ENCODE measurements around the gene ADGRG6. TPM values are rescaled to one million over a fixed set of nuclear protein-coding genes. Genes with fewer than 3 reads are reported as not detected.

Gene ADGRG6
- total and polyA plus RNA-seq, 2 donors (not counting 1 experiment from before 2014, with no cell fraction given) = 49.9 to 67.2 TPM

DNA sequence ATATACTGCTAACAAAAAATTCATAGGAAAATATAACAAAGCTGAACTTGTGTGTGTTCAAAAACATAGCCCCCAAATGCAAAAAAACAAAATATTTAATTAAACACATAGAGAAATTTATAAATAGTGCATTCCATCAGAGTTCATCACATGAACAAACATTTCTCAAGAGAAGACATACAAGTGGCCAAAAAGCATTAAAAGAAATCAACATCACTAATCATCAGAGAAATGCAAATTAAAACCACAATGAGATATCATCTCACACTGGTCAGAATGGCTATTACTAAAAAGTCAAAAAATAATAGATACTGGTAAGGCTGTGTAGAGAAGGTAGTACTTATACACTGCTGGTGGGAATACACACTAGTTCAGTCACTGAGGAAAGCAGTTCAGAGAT, 39.6 kb upstream of the ADGRG6 start:
- no peaks in the 10 kb centered on the region for H3K27me3 ChIP-seq (ENCODE audit: control insufficient read depth, insufficient read depth, low read length)
- no peaks in the 10 kb centered on the region for H4K20me1 ChIP-seq (ENCODE audit: control insufficient read depth, extremely low read depth, insufficient read depth, low read length)
- no peak overlapping the region for H3K9ac ChIP-seq (ENCODE audit: insufficient read depth, low read length)
- no peak overlapping the region for H3K27ac ChIP-seq (ENCODE audit: insufficient read depth, low read length)
- no peak for DNase-seq (ENCODE audit: low read depth in 2 of 2)
- no peaks in the 10 kb centered on the region for H3K36me3 ChIP-seq (ENCODE audit: control insufficient read depth, insufficient read depth, low read length)
- H3K79me2 ChIP-seq (ENCODE audit: control insufficient read depth, insufficient read depth, low read length) = no peaks in the 10 kb centered on the region
- H3K9me3 ChIP-seq (ENCODE audit: control insufficient read depth, insufficient read depth, low read depth, low read length) = no peaks in the 10 kb centered on the region
- no peaks in the 10 kb centered on the region for H3K4me1 ChIP-seq (ENCODE audit: control insufficient read depth, extremely low read depth, insufficient read depth, low read length)
- no peak overlapping the region for H2AFZ ChIP-seq (ENCODE audit: low read length)
- TF ChIP-seq EZH2 (IDR thresholded peaks at IDR 0.05; ENCODE audit: low read length, missing control alignments) (no peak), CTCF (conservative IDR thresholded peaks at IDR 0.05 in 1 of 2, IDR thresholded peaks at IDR 0.05 in 1 of 2; ENCODE audit: low read depth in 1 of 2, low read length in 2 of 2) (no peak)
- H3K4me2 ChIP-seq (ENCODE audit: extremely low read depth, insufficient read depth, low read length) = no peak overlapping the region
- no peak overlapping the region for H3K4me3 ChIP-seq (replicated peaks in 1 of 4; ENCODE audit: control extremely low read depth in 1 of 4, insufficient read depth in 1 of 4, low read depth in 3 of 4, low read length in 4 of 4)

- H4K20me1 ChIP-seq (ENCODE audit: control insufficient read depth, extremely low read depth, insufficient read depth, low read length) = no peaks in the 10 kb centered on the region
- H3K9ac ChIP-seq (ENCODE audit: insufficient read depth, low read length) = no peak overlapping the region
- H3K4me3 ChIP-seq (replicated peaks in 1 of 4; ENCODE audit: control extremely low read depth in 1 of 4, insufficient read depth in 1 of 4, low read depth in 3 of 4, low read length in 4 of 4) = no peak overlapping the region
- H3K36me3 ChIP-seq (ENCODE audit: control insufficient read depth, insufficient read depth, low read length) = no peaks in the 10 kb centered on the region
- TF ChIP-seq CTCF (conservative IDR thresholded peaks at IDR 0.05 in 1 of 2, IDR thresholded peaks at IDR 0.05 in 1 of 2; ENCODE audit: low read depth in 1 of 2, low read length in 2 of 2) (no peak), EZH2 (IDR thresholded peaks at IDR 0.05; ENCODE audit: low read length, missing control alignments) (no peak)
- H3K4me1 ChIP-seq (ENCODE audit: control insufficient read depth, extremely low read depth, insufficient read depth, low read length) = no peaks in the 10 kb centered on the region
- H2AFZ ChIP-seq (ENCODE audit: low read length) = no peak overlapping the region
- H3K4me2 ChIP-seq (ENCODE audit: extremely low read depth, insufficient read depth, low read length) = no peak overlapping the region
- no peaks in the 10 kb centered on the region for H3K9me3 ChIP-seq (ENCODE audit: control insufficient read depth, insufficient read depth, low read depth, low read length)
- no peaks in the 10 kb centered on the region for H3K27me3 ChIP-seq (ENCODE audit: control insufficient read depth, insufficient read depth, low read length)
- no peak overlapping the region for H3K27ac ChIP-seq (ENCODE audit: insufficient read depth, low read length)
- H3K79me2 ChIP-seq (ENCODE audit: control insufficient read depth, insufficient read depth, low read length) = no peaks in the 10 kb centered on the region
- no peak for DNase-seq (ENCODE audit: low read depth in 2 of 2)
Observed at GRCh38 chr6:142265476-142265875, 36.3 kb upstream of the ADGRG6 start.

DNA sequence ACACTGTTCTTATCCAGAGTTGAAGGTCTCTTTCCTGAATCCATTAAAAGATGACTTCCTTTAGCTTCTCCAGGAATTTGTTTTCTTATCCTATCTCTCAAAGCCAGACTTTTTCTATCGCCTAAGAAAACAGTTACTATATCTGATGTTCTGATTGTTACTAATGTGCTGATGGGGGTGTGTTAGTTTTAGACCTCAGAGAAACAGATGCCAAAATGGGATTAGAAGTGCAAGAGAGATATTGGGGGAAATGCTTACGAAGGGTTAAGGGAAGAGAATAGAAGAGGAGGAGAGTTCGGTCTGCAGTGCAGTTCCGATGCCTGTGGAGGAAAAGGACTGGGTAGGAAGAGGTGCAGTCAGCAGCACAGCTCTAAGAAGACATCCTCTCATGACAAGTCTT, 35.7 kb upstream of the ADGRG6 start:
- Histone ChIP-seq H3K4me2 (ENCODE audit: extremely low read depth, insufficient read depth, low read length) (no peak overlapping the region), H3K4me3 (replicated peaks in 1 of 4; ENCODE audit: control extremely low read depth in 1 of 4, insufficient read depth in 1 of 4, low read depth in 3 of 4, low read length in 4 of 4) (no peak overlapping the region), H3K4me1 (ENCODE audit: control insufficient read depth, extremely low read depth, insufficient read depth, low read length) (no peaks in the 10 kb centered on the region), H3K9me3 (ENCODE audit: control insufficient read depth, insufficient read depth, low read depth, low read length) (no peaks in the 10 kb centered on the region), H3K9ac (ENCODE audit: insufficient read depth, low read length) (no peak overlapping the region), H3K27ac (ENCODE audit: insufficient read depth, low read length) (no peak overlapping the region), H3K79me2 (ENCODE audit: control insufficient read depth, insufficient read depth, low read length) (no peaks in the 10 kb centered on the region), H3K36me3 (ENCODE audit: control insufficient read depth, insufficient read depth, low read length) (no peaks in the 10 kb centered on the region), H4K20me1 (ENCODE audit: control insufficient read depth, extremely low read depth, insufficient read depth, low read length) (no peaks in the 10 kb centered on the region), H3K27me3 (ENCODE audit: control insufficient read depth, insufficient read depth, low read length) (no peaks in the 10 kb centered on the region), H2AFZ (ENCODE audit: low read length) (no peak overlapping the region)
- TF ChIP-seq CTCF (conservative IDR thresholded peaks at IDR 0.05 in 1 of 2, IDR thresholded peaks at IDR 0.05 in 1 of 2; ENCODE audit: low read depth in 1 of 2, low read length in 2 of 2) = no peak
- TF ChIP-seq EZH2 (IDR thresholded peaks at IDR 0.05; ENCODE audit: low read length, missing control alignments) = no peak
- no peak for DNase-seq (ENCODE audit: low read depth in 2 of 2)
